Lower leg skin (tissue), 4 donors: ENCODE data around the gene TSHZ2. TPM values are rescaled to one million over a fixed set of nuclear protein-coding genes. Genes with fewer than 3 reads are reported as not detected.

Source experiments
- DNase-seq, 2 donors: peaks; one replicate each; pipeline ENCODE4 v3.0.0-alpha.2; 2019; ENCODE audit warnings: low spot score in 2 of 2
- H3K4me3 ChIP-seq: fragments of 200-600 bp; sonication (generic); 2 replicates; pipeline ENCODE4 v1.5.1; 2017; ENCODE audit warnings: mild to moderate bottlenecking, low read depth; ENCODE audit not compliant: poor library complexity, severe bottlenecking
- POLR2A ChIP-seq, 2 donors: fragments of 450-650 bp; IDR thresholded peaks; one replicate each; pipeline ENCODE4 v1.6.1; 2016 to 2017; ENCODE audit warnings: antibody characterized with exemption in 2 of 2, mild to moderate bottlenecking in 1 of 2, moderate library complexity in 1 of 2
- WGBS, 2 donors: methylation state at CpG; one replicate each; pipeline ENCODE4 v1.1.5; 2018; 5-methylcytosine and 5-hydroxymethylcytosine counted together
- intact Hi-C: fragments of 100-400 bp; cut with DNase I; formaldehyde crosslinking; loops from one replicate; pipeline ENCODE4 v1.15.0; 2023; ENCODE audit warnings: low total_unique reads
- total RNA-seq, 4 donors: library from RNA; depleted of rRNA; stranded (reverse); fragments of >200 nt; gene quantifications; one replicate each; pipeline ENCODE4 v1.1.0, GENCODE V29; 2016
- TF ChIP-seq, protein P1 (sequence below), 3 donors: fragments of 450-650 bp; IDR thresholded peaks; one replicate each; pipeline ENCODE4 v1.5.1; 2016; ENCODE audit warnings: antibody characterized with exemption in 3 of 3, mild to moderate bottlenecking in 3 of 3, moderate library complexity in 2 of 3

The TSHZ2 gene
- total RNA-seq, 4 donors from 2014 or later = 8.1 to 25.7 (median 10.5) TPM

DNA sequence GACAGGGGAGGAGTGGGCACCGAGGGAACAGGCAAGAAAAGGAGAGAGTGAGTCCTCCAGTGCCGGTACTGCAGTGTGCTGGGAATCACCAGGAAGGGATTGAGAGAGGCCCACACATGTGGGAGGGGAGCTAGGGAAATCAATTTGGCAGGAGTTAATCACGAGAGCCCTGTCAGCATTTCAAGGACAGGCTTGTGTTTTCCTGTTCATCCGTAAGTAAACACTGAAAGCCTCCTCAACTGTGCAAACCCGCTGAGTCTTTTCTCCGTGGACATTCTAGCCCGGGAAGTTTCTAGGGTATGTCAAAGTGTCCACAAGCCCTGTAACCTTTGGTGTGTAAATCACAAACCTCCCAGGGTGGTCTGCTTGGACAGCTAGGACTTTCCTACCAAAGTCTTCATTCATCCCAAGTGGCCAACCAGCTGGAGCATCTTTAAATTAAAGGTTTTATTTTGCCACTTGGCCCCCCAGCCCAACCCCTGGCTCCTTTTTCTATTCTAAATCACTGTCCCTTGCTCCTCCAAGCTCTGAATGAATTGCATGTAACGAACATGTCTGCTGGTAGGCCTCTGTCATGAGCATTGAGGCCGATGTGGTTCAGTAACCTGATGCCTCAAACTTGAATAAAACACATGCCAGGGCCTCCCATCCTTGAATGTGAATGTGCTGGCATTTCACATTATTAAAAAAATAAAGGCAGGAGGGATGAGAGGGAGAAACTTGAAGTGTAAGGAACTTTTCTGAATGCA is 472.4 kb downstream of the TSHZ2 start:
- DNase-seq = no peak
- H3K4me3 ChIP-seq = no peak overlapping the region
- intact Hi-C loops = no loop called here
- 63% methylated on average over 9 of the region's 9 CpGs for WGBS, 2 donors
- TF ChIP-seq POLR2A (IDR thresholded peaks at IDR 0.05) = no peak
- TF ChIP-seq, protein P1, sequence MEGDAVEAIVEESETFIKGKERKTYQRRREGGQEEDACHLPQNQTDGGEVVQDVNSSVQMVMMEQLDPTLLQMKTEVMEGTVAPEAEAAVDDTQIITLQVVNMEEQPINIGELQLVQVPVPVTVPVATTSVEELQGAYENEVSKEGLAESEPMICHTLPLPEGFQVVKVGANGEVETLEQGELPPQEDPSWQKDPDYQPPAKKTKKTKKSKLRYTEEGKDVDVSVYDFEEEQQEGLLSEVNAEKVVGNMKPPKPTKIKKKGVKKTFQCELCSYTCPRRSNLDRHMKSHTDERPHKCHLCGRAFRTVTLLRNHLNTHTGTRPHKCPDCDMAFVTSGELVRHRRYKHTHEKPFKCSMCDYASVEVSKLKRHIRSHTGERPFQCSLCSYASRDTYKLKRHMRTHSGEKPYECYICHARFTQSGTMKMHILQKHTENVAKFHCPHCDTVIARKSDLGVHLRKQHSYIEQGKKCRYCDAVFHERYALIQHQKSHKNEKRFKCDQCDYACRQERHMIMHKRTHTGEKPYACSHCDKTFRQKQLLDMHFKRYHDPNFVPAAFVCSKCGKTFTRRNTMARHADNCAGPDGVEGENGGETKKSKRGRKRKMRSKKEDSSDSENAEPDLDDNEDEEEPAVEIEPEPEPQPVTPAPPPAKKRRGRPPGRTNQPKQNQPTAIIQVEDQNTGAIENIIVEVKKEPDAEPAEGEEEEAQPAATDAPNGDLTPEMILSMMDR (IDR thresholded peaks at IDR 0.05) = no peak

DNA sequence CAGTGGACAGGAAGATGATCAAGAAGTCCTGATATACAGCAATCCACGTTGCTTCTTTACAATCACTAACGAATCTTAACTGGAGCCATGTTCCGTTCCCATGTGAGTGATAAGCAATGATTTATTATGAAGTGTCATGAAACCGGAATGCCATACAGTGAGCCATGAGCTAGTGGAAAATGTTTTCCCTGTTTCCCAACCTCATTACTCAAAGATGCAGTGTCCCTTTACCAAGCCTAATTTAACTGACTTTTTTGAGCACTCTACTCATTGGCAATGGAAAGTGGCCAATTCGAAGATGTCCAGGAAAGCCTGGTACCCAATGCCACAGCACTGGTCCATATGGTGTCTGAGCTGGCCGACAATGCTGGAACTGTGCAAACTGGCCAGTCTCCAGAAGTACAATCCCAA is 473.2 kb downstream of the TSHZ2 start:
- 54 to 57% methylated on average over 6 of the region's 6 CpGs for WGBS, 2 donors
- no peak overlapping the region for H3K4me3 ChIP-seq
- no peak for DNase-seq
- intact Hi-C loops = no loop called here
- TF ChIP-seq POLR2A (IDR thresholded peaks at IDR 0.05) = no peak
- TF ChIP-seq, protein P1 (IDR thresholded peaks at IDR 0.05) = no peak

- TF ChIP-seq POLR2A (IDR thresholded peaks at IDR 0.05) = no peak
- TF ChIP-seq, protein P1 (IDR thresholded peaks at IDR 0.05) = no peak
- no peak overlapping the region for H3K4me3 ChIP-seq
- DNase-seq = no peak
- 91 to 93% methylated on average over 7 of the region's 7 CpGs for WGBS, 2 donors
- intact Hi-C loops = no loop called here
These were observed 473.8 kb downstream of the TSHZ2 start for GRCh38 chr20:53445932-53446331.

- WGBS, 2 donors = 66 to 80% methylated on average over 3 of the region's 3 CpGs
These were observed 475.2 kb downstream of the TSHZ2 start for GRCh38 chr20:53447316-53447715.

DNA sequence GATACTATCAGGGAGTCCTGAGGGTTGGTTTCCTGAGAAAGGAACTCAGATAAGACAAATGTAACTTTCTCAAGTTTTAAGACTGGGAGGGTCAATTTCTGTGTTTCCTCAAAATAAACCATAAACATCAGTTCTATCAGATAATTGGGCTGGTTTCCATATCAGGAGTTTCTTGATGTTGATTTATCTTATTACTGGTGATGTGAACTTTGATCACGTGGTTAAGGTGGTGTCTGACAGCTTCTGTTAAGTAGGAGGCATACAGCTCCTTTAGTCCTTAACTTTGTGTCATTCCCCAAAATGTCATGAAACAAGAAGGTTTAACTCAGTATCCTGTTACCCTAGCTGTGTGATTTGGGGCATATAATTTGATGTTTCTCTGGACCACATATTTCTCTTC is 476.3 kb downstream of the TSHZ2 start:
- no peak overlapping the region for H3K4me3 ChIP-seq
- 82 to 94% methylated on average over 1 of the region's 1 CpG for WGBS, 2 donors
- DNase-seq = no peak
- TF ChIP-seq, protein P1 (IDR thresholded peaks at IDR 0.05) = no peak
- no peak for TF ChIP-seq POLR2A (IDR thresholded peaks at IDR 0.05)
- intact Hi-C loops = no loop called here

More at GRCh38 chr20:53447316-53447715, 475.2 kb downstream of the TSHZ2 start:
- no peak for TF ChIP-seq POLR2A (IDR thresholded peaks at IDR 0.05)
- TF ChIP-seq, protein P1 (IDR thresholded peaks at IDR 0.05) = no peak
- DNase-seq = no peak
- H3K4me3 ChIP-seq = no peak overlapping the region
- intact Hi-C loops = no loop called here

DNA sequence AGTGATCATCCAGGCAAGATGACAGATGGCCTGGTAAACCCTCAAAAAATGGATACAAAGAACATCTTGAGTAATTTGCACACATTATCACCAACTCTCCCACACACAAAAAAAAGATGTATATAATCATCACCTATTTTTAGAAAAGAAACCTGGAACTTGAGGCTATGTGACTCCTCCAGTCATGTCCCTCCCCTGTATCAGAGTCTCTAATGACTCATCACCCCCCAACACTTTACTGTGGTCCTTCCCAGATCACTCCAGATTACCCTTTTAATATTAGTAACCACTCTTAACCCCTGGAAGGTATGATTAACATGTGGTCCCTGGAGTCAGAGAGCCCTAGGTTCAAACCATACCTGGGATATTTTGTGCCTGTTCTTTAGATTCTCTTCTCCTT is 476.7 kb downstream of the TSHZ2 start:
- no peak for TF ChIP-seq POLR2A (IDR thresholded peaks at IDR 0.05)
- TF ChIP-seq, protein P1 (IDR thresholded peaks at IDR 0.05) = no peak
- no peak overlapping the region for H3K4me3 ChIP-seq
- intact Hi-C loops = no loop called here
- DNase-seq = no peak
